H9 (cell line): ENCODE results near the gene PARVB. TPM values are rescaled to one million over a fixed set of nuclear protein-coding genes. Genes with fewer than 3 reads are reported as not detected.

Experiments
- DNase-seq: peaks from one replicate; pipeline ENCODE4 v3.0.0-alpha.2; 2017
- H2AFZ ChIP-seq: one replicate; pipeline ENCODE4 v1.6.1; 2013; ENCODE audit warnings: mild to moderate bottlenecking, low read length, control low read depth, moderate library complexity
- H2AK5ac ChIP-seq: 2 replicates; pipeline ENCODE4 v1.6.1; 2013; ENCODE audit warnings: low read length, control low read depth, mixed read lengths; ENCODE audit not compliant: insufficient read length
- H2BK120ac ChIP-seq: one replicate; pipeline ENCODE4 v1.6.1; 2013; ENCODE audit warnings: low read depth, mild to moderate bottlenecking, low read length, control low read depth, inconsistent platforms; ENCODE audit not compliant: poor library complexity, severe bottlenecking
- H2BK12ac ChIP-seq: 2 replicates; pipeline ENCODE4 v1.6.1; 2013; ENCODE audit warnings: low read length, control low read depth, mixed read lengths, low read depth; ENCODE audit not compliant: insufficient read length
- H2BK15ac ChIP-seq: 2 replicates; pipeline ENCODE4 v1.6.1; 2013; ENCODE audit warnings: low read depth, low read length, control low read depth
- H2BK20ac ChIP-seq: one replicate; pipeline ENCODE4 v1.6.1; 2013; ENCODE audit warnings: low read depth, mild to moderate bottlenecking, low read length, control low read depth, inconsistent platforms; ENCODE audit not compliant: poor library complexity, severe bottlenecking
- H2BK5ac ChIP-seq: 2 replicates; pipeline ENCODE4 v1.6.1; 2013; ENCODE audit warnings: low read length, control low read depth, mixed read lengths; ENCODE audit not compliant: insufficient read length
- H3K14ac ChIP-seq: 2 replicates; pipeline ENCODE4 v1.6.1; 2013; ENCODE audit warnings: low read length, control low read depth; ENCODE audit not compliant: insufficient read depth
- H3K18ac ChIP-seq: 2 replicates; pipeline ENCODE4 v1.6.1; 2013; ENCODE audit warnings: low read depth, mild to moderate bottlenecking, mixed read lengths, low read length, control low read depth; ENCODE audit not compliant: insufficient read length
- H3K23ac ChIP-seq: 2 replicates; pipeline ENCODE4 v1.6.1; 2013; ENCODE audit warnings: low read length, control low read depth, mixed read lengths, low read depth; ENCODE audit not compliant: insufficient read length
- H3K23me2 ChIP-seq: 2 replicates; pipeline ENCODE4 v1.6.1; 2013; ENCODE audit warnings: low read depth, mild to moderate bottlenecking, mixed read lengths, low read length, control low read depth; ENCODE audit not compliant: insufficient read length, poor library complexity, severe bottlenecking
- H3K27ac ChIP-seq: 2 replicates; pipeline ENCODE4 v1.5.1; 2013; ENCODE audit warnings: low read length, control low read depth, mixed read lengths, low read depth; ENCODE audit not compliant: insufficient read length
- H3K27me3 ChIP-seq: 2 replicates; pipeline ENCODE4 v1.6.1; 2013; ENCODE audit warnings: low read length, control low read depth, inconsistent platforms; ENCODE audit not compliant: insufficient read depth
- H3K4ac ChIP-seq: 2 replicates; pipeline ENCODE4 v1.6.1; 2013; ENCODE audit warnings: low read depth, mild to moderate bottlenecking, control low read depth, inconsistent platforms, low read length, moderate library complexity
- H3K4me1 ChIP-seq: 2 replicates; pipeline ENCODE4 v1.6.1; 2013; ENCODE audit warnings: low read length, control low read depth, inconsistent platforms; ENCODE audit not compliant: insufficient read depth
- H3K4me2 ChIP-seq: 2 replicates; pipeline ENCODE4 v1.6.1; 2013; ENCODE audit warnings: low read length, control low read depth, mixed read lengths; ENCODE audit not compliant: insufficient read length, insufficient read depth
- H3K56ac ChIP-seq: 2 replicates; pipeline ENCODE4 v1.6.1; 2013; ENCODE audit warnings: low read depth, mild to moderate bottlenecking, mixed read lengths, low read length, control low read depth; ENCODE audit not compliant: insufficient read length
- H3K79me1 ChIP-seq: 2 replicates; pipeline ENCODE4 v1.6.1; 2013; ENCODE audit warnings: low read depth, mild to moderate bottlenecking, moderate library complexity, low read length, control low read depth, inconsistent platforms; ENCODE audit not compliant: insufficient read depth, poor library complexity, severe bottlenecking
- H3K79me2 ChIP-seq: 2 replicates; pipeline ENCODE4 v1.6.1; 2013; ENCODE audit warnings: low read length, control low read depth, inconsistent platforms; ENCODE audit not compliant: insufficient read depth
- H3K9ac ChIP-seq: 2 replicates; pipeline ENCODE4 v1.6.1; 2013; ENCODE audit warnings: low read length, control low read depth, mixed read lengths; ENCODE audit not compliant: insufficient read length; ENCODE audit errors: extremely low read depth
- H3K9me3 ChIP-seq: one replicate; pipeline ENCODE4 v1.6.1; 2013; ENCODE audit warnings: low read depth, low read length, inconsistent platforms; ENCODE audit not compliant: control insufficient read depth
- H3T11ph ChIP-seq: one replicate; pipeline ENCODE4 v1.6.1; 2013; ENCODE audit warnings: mild to moderate bottlenecking, low read length, control low read depth, inconsistent platforms
- H4K20me1 ChIP-seq: one replicate; pipeline ENCODE4 v1.6.1; 2013; ENCODE audit not compliant: control insufficient read depth, insufficient read length, insufficient read depth
- H4K5ac ChIP-seq: 2 replicates; pipeline ENCODE4 v1.6.1; 2013; ENCODE audit warnings: low read depth, mild to moderate bottlenecking, mixed read lengths, low read length, control low read depth; ENCODE audit not compliant: insufficient read length
- H4K8ac ChIP-seq: replicated peaks from 2 replicates; pipeline ENCODE4 v1.6.1; 2013; ENCODE audit warnings: low read length, control low read depth, mixed read lengths, low read depth; ENCODE audit not compliant: insufficient read length
- H4K91ac ChIP-seq: 2 replicates; pipeline ENCODE4 v1.6.1; 2013; ENCODE audit warnings: low read depth, mild to moderate bottlenecking, moderate library complexity, mixed read lengths, low read length, control low read depth; ENCODE audit not compliant: insufficient read length
- H3K27ac Mint-ChIP-seq, 3 experiments: 2 replicates in 2 of 3; 3 replicates in 1 of 3; pipeline ENCODE4 v1.8.0; 2020 to 2021; ENCODE audit warnings: mixed read lengths in 3 of 3, mild to moderate bottlenecking in 1 of 3, moderate library complexity in 1 of 3
- H3K27me3 Mint-ChIP-seq: 2 replicates; pipeline ENCODE4 v1.8.0; 2021; ENCODE audit warnings: low read depth, mild to moderate bottlenecking, moderate library complexity, mixed read lengths
- H3K36me3 Mint-ChIP-seq, 3 experiments: 2 replicates in 2 of 3; 3 replicates in 1 of 3; pipeline ENCODE4 v1.8.0; 2020 to 2021; ENCODE audit warnings: low read depth in 3 of 3, mixed read lengths in 3 of 3; ENCODE audit not compliant: insufficient read depth in 1 of 3
- H3K4me1 Mint-ChIP-seq, 2 experiments: 2 replicates each; pipeline ENCODE4 v1.8.0; 2020; ENCODE audit warnings: mixed read lengths in 2 of 2
- H3K4me3 Mint-ChIP-seq, 2 experiments: 2 replicates in 1 of 2; 3 replicates in 1 of 2; pipeline ENCODE4 v1.8.0; 2020 to 2021; ENCODE audit warnings: mild to moderate bottlenecking in 2 of 2, mixed read lengths in 2 of 2, moderate library complexity in 1 of 2
- H3K9me3 Mint-ChIP-seq, 2 experiments: 2 replicates in 1 of 2; 3 replicates in 1 of 2; pipeline ENCODE4 v1.8.0; 2020; ENCODE audit warnings: mild to moderate bottlenecking in 2 of 2, mixed read lengths in 2 of 2, moderate library complexity in 1 of 2
- CTCF ChIP-seq: fragments of 200-600 bp; sonication (generic); conservative IDR thresholded peaks from 3 replicates; pipeline ENCODE4 v1.8.0; 2021; ENCODE audit warnings: antibody characterized with exemption, mild to moderate bottlenecking
- WGBS: extraction: QIAGEN DNeasy Blood & Tissue Kit; methylation state at CpG from one replicate; pipeline ENCODE4 v1.1.7; 2013; ENCODE audit warnings: missing lambda C conversion rate, low lambda C conversion rate, mixed read lengths; ENCODE audit not compliant: insufficient read length; ENCODE audit errors: extremely low coverage; 5-methylcytosine and 5-hydroxymethylcytosine counted together
- total RNA-seq: library from RNA; stranded (reverse); gene quantifications from 2 replicates; pipeline ENCODE4 v1.2.1, GENCODE V29; 2021

Gene PARVB
- total RNA-seq, 1 experiment from 2014 or later, result 15.6 TPM

GRCh38 chr22:44098966-44099530, 74.9 kb downstream of the PARVB start:
- no peak overlapping the region for H4K8ac ChIP-seq
- H2AFZ ChIP-seq, result no peak overlapping the region
- H4K5ac ChIP-seq, result no peak overlapping the region
- H3K9ac ChIP-seq, result no peak overlapping the region
- H3K23me2 ChIP-seq, result no peaks in the 10 kb centered on the region
- no peak overlapping the region for H2AK5ac ChIP-seq
- no peak overlapping the region for H3K27ac Mint-ChIP-seq
- H3K79me2 ChIP-seq, result no peaks in the 10 kb centered on the region
- no peak overlapping the region for H2BK5ac ChIP-seq
- no peaks in the 10 kb centered on the region for H3K4me1 ChIP-seq
- no peaks in the 10 kb centered on the region for H3K79me1 ChIP-seq
- peaks cover 11 to 12% of the 10 kb centered on the region in 2 experiments for H3K4me1 Mint-ChIP-seq
- H2BK20ac ChIP-seq, result no peak overlapping the region
- H3K9me3 Mint-ChIP-seq, result peaks cover 5 to 7% of the 10 kb centered on the region in 2 experiments; a peak in 2 of 5 replicates
- H3K27ac ChIP-seq, result no peak overlapping the region
- H3K27me3 Mint-ChIP-seq, result no peaks in the 10 kb centered on the region
- no peaks in the 10 kb centered on the region for H4K20me1 ChIP-seq
- no peak overlapping the region for H3K4ac ChIP-seq
- WGBS, result no CpG with 5 or more reads among the region's 15 CpGs
- no peak overlapping the region for H3K4me3 Mint-ChIP-seq
- H2BK15ac ChIP-seq, result 0 out of 2 replicates have a peak overlapping the region, but pooled peaks have one; percentile 6
- no peak overlapping the region for H2BK12ac ChIP-seq
- H3K14ac ChIP-seq, result no peak overlapping the region
- no peaks in the 10 kb centered on the region for H3K27me3 ChIP-seq
- no peak overlapping the region for H3T11ph ChIP-seq
- H3K36me3 Mint-ChIP-seq, result peaks cover 4 to 20% (median 6%) of the 10 kb centered on the region in 3 experiments; a peak in 6 of 7 replicates
- H4K91ac ChIP-seq, result no peak overlapping the region
- no peaks in the 10 kb centered on the region for H3K9me3 ChIP-seq
- no peak overlapping the region for H2BK120ac ChIP-seq
- TF ChIP-seq CTCF, result no peak
- no peak overlapping the region for H3K4me2 ChIP-seq
- no peak overlapping the region for H3K23ac ChIP-seq
- no peak overlapping the region for H3K18ac ChIP-seq
- H3K56ac ChIP-seq, result no peak overlapping the region
- DNase-seq, result no peak
